HepG2 (cell line): ENCODE results near the gene TMEM53. TPM values are rescaled to one million over a fixed set of nuclear protein-coding genes. Genes with fewer than 3 reads are reported as not detected.

Source experiments
- BRF2 ChIP-seq: sonication (generic); formaldehyde crosslinking; IDR thresholded peaks from 2 replicates; pipeline ENCODE4 v1.8.1; 2022; ENCODE audit warnings: mild to moderate bottlenecking, missing genetic modification reagents
- ELF3 ChIP-seq: IDR thresholded peaks from 2 replicates; pipeline ENCODE4 v1.6.1; 2016; ENCODE audit warnings: missing genetic modification reagents, missing compliant biosample characterization
- FOXC1 ChIP-seq: sonication (generic); formaldehyde crosslinking; IDR thresholded peaks from 2 replicates; pipeline ENCODE4 v1.8.0; 2022; ENCODE audit warnings: mild to moderate bottlenecking, missing genetic modification reagents, borderline replicate concordance
- FOXO1 ChIP-seq: sonication (generic); formaldehyde crosslinking; IDR thresholded peaks from 2 replicates; pipeline ENCODE4 v1.4.0; 2020; ENCODE audit warnings: missing genetic modification reagents
- HNRNPK ChIP-seq: fragments of 200-400 bp; formaldehyde crosslinking; IDR thresholded peaks from 2 replicates; pipeline ENCODE4 v1.6.1; 2018; ENCODE audit warnings: low read length, low read depth, moderate library complexity, mild to moderate bottlenecking; ENCODE audit not compliant: poor library complexity, severe bottlenecking
- KDM1A ChIP-seq: IDR thresholded peaks from 2 replicates; pipeline ENCODE4 v1.6.1; 2016; ENCODE audit warnings: missing compliant biosample characterization
- MAF1 ChIP-seq: sonication (generic); formaldehyde crosslinking; IDR thresholded peaks from 2 replicates; pipeline ENCODE4 v1.5.0; 2020; ENCODE audit warnings: missing genetic modification reagents, borderline replicate concordance
- NFYC ChIP-seq: IDR thresholded peaks from 2 replicates; pipeline ENCODE4 v1.6.1; 2016; ENCODE audit warnings: missing genetic modification reagents, missing compliant biosample characterization
- NR2F6 ChIP-seq, 2 experiments: IDR thresholded peaks; 2 replicates each; pipeline ENCODE4 v1.6.1; 2016; ENCODE audit warnings: antibody characterized with exemption in 1 of 2, mild to moderate bottlenecking in 1 of 2
- SAP130 ChIP-seq: IDR thresholded peaks from 2 replicates; pipeline ENCODE4 v1.6.1; 2016; ENCODE audit warnings: low read depth
- YEATS4 ChIP-seq: sonication (generic); formaldehyde crosslinking; IDR thresholded peaks from 2 replicates; pipeline ENCODE4 v1.4.0; 2020; ENCODE audit warnings: missing genetic modification reagents, borderline replicate concordance
- ZNF430 ChIP-seq: sonication (generic); formaldehyde crosslinking; IDR thresholded peaks from 2 replicates; pipeline ENCODE4 v1.9.0; 2021; ENCODE audit warnings: mild to moderate bottlenecking, missing genetic modification reagents
- polyA plus RNA-seq, 8 experiments: library from polyadenylated mRNA; depleted of rRNA in 3 of 8; stranded (reverse) in 7 of 8; unstranded in 1 of 8; fragments of >200 nt; fragmentation: Illumina TruSeq in 4 of 8; extraction: Trizol in 4 of 8; gene quantifications; 2 replicates each; pipeline versions ENCODE4 v1.2.1 to v1.2.3, GENCODE V29; 2011 to 2016; ENCODE audit warnings: low read depth in 4 of 8, missing spikeins in 1 of 8, mixed read lengths in 1 of 8; ENCODE audit not compliant: insufficient read depth in 1 of 8
- total RNA-seq, 5 experiments: library from RNA; depleted of rRNA; stranded (reverse); fragments of >200 nt; fragmentation: Illumina TruSeq; extraction: Trizol; gene quantifications; 2 replicates each; pipeline ENCODE4 v1.2.3, GENCODE V29; 2016; ENCODE audit warnings: low read depth in 1 of 5
- TF ChIP-seq, protein P1 (sequence below): sonication (generic); formaldehyde crosslinking; IDR thresholded peaks from 2 replicates; pipeline ENCODE4 v1.5.0; 2020; ENCODE audit warnings: mild to moderate bottlenecking, missing genetic modification reagents, borderline replicate concordance
- TF ChIP-seq, protein P2 (sequence below): IDR thresholded peaks from 2 replicates; pipeline ENCODE4 v1.6.1; 2016
- TF ChIP-seq, protein P3 (sequence below): sonication (generic); formaldehyde crosslinking; IDR thresholded peaks from 2 replicates; pipeline ENCODE4 v1.4.0; 2020; ENCODE audit warnings: missing genetic modification reagents, borderline replicate concordance

The TMEM53 gene
- total and polyA plus RNA-seq, 2 of the 13 experiments (the other 11 are each of a cell fraction or from before 2014, with no cell fraction given), result 12.6 to 20.2 TPM

DNA sequence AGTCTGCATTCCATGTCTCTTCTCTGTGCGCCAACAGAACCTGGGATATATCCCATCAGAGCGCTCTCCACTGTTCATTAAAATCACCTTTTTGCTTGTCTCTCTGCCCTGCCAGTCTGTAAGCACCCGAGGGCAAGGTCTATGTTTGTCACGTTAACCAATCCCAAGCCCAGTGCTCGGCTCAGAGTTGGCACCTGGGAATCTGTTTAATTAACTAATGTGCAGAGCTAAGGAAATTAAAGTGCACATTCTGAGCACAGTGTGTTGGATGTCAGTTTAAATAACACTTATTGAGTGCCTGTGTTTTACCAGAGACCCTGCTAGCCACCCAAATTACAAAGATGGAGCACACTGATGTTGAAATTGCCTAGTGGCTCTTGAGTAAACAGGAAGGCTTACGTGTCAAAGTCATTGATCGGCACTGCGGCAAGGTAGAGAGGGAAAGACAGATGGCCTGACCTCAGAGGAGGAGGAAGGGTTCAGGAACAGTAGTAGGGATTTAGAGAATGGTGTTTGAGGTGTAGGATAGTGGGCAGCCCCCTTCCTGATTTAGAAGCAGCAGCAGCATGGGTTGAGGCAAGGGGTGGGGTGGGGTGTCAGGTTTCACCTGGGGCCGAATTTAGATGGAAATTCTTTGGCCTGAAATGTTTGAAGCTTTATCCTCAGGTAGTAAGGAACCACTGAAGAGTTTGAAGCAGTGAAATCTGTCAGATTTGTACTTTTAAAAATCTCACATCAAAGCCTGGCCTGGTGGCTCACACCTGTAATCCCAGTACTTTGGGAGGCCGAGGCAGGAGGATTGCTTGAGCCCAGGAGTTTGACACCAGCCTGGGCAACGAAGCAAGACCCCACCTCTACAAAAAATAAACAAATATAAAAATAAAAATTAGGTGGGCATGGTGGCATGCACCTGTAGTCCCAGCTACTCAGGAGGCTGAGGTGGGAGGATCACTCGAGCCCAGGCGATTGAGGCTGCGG lies 7.9 kb upstream of the TMEM53 start (continued):
- TF ChIP-seq SAP130, result peak; percentile 91
- TF ChIP-seq YEATS4 (CRISPR knock-in tag), result peak; percentile 80; the same call in 1 of the 2 replicates
- 0 out of 2 replicates have a peak, but pooled peaks have one; percentile 71 for TF ChIP-seq KDM1A (CRISPR knock-in tag)
- peak; percentile 89 for TF ChIP-seq NR2F6 (IDR thresholded peaks at IDR 0.05)
- TF ChIP-seq NR2F6 (CRISPR knock-in tag; IDR thresholded peaks at IDR 0.05), result peak; percentile 91
- TF ChIP-seq, protein P1, sequence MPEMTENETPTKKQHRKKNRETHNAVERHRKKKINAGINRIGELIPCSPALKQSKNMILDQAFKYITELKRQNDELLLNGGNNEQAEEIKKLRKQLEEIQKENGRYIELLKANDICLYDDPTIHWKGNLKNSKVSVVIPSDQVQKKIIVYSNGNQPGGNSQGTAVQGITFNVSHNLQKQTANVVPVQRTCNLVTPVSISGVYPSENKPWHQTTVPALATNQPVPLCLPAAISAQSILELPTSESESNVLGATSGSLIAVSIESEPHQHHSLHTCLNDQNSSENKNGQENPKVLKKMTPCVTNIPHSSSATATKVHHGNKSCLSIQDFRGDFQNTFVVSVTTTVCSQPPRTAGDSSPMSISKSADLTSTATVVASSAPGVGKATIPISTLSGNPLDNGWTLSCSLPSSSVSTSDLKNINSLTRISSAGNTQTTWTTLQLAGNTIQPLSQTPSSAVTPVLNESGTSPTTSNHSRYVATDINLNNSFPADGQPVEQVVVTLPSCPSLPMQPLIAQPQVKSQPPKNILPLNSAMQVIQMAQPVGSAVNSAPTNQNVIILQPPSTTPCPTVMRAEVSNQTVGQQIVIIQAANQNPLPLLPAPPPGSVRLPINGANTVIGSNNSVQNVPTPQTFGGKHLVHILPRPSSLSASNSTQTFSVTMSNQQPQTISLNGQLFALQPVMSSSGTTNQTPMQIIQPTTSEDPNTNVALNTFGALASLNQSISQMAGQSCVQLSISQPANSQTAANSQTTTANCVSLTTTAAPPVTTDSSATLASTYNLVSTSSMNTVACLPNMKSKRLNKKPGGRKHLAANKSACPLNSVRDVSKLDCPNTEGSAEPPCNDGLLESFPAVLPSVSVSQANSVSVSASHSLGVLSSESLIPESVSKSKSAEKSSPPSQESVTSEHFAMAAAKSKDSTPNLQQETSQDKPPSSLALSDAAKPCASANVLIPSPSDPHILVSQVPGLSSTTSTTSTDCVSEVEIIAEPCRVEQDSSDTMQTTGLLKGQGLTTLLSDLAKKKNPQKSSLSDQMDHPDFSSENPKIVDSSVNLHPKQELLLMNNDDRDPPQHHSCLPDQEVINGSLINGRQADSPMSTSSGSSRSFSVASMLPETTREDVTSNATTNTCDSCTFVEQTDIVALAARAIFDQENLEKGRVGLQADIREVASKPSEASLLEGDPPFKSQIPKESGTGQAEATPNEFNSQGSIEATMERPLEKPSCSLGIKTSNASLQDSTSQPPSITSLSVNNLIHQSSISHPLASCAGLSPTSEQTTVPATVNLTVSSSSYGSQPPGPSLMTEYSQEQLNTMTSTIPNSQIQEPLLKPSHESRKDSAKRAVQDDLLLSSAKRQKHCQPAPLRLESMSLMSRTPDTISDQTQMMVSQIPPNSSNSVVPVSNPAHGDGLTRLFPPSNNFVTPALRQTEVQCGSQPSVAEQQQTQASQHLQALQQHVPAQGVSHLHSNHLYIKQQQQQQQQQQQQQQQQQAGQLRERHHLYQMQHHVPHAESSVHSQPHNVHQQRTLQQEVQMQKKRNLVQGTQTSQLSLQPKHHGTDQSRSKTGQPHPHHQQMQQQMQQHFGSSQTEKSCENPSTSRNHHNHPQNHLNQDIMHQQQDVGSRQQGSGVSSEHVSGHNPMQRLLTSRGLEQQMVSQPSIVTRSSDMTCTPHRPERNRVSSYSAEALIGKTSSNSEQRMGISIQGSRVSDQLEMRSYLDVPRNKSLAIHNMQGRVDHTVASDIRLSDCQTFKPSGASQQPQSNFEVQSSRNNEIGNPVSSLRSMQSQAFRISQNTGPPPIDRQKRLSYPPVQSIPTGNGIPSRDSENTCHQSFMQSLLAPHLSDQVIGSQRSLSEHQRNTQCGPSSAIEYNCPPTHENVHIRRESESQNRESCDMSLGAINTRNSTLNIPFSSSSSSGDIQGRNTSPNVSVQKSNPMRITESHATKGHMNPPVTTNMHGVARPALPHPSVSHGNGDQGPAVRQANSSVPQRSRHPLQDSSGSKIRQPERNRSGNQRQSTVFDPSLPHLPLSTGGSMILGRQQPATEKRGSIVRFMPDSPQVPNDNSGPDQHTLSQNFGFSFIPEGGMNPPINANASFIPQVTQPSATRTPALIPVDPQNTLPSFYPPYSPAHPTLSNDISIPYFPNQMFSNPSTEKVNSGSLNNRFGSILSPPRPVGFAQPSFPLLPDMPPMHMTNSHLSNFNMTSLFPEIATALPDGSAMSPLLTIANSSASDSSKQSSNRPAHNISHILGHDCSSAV (CRISPR knock-in tag), result no peak
- TF ChIP-seq FOXC1 (CRISPR knock-in tag), result 0 out of 2 replicates have a peak, but pooled peaks have one; percentile 21
- peak; percentile 96 for TF ChIP-seq FOXO1
- TF ChIP-seq, protein P2, sequence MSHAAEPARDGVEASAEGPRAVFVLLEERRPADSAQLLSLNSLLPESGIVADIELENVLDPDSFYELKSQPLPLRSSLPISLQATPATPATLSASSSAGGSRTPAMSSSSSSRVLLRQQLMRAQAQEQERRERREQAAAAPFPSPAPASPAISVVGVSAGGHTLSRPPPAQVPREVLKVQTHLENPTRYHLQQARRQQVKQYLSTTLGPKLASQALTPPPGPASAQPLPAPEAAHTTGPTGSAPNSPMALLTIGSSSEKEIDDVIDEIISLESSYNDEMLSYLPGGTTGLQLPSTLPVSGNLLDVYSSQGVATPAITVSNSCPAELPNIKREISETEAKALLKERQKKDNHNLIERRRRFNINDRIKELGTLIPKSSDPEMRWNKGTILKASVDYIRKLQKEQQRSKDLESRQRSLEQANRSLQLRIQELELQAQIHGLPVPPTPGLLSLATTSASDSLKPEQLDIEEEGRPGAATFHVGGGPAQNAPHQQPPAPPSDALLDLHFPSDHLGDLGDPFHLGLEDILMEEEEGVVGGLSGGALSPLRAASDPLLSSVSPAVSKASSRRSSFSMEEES (CRISPR knock-in tag), result peak; percentile 75
- no peak; the same call in 1 of the 2 replicates for TF ChIP-seq ZNF430 (CRISPR knock-in tag)
- TF ChIP-seq, protein P3, sequence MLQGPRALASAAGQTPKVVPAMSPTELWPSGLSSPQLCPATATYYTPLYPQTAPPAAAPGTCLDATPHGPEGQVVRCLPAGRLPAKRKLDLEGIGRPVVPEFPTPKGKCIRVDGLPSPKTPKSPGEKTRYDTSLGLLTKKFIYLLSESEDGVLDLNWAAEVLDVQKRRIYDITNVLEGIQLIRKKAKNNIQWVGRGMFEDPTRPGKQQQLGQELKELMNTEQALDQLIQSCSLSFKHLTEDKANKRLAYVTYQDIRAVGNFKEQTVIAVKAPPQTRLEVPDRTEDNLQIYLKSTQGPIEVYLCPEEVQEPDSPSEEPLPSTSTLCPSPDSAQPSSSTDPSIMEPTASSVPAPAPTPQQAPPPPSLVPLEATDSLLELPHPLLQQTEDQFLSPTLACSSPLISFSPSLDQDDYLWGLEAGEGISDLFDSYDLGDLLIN (CRISPR knock-in tag), result no peak
- no peak for TF ChIP-seq HNRNPK
- TF ChIP-seq BRF2 (CRISPR knock-in tag), result no peak
- peak; percentile 51; the same call in 1 of the 2 replicates for TF ChIP-seq NFYC (CRISPR knock-in tag)
- TF ChIP-seq MAF1 (CRISPR knock-in tag), result no peak
- TF ChIP-seq ELF3 (CRISPR knock-in tag), result peak; percentile 78
